Neural crest cell (in vitro differentiated cells): ENCODE results near the gene IL3. TPM values are rescaled to one million over a fixed set of nuclear protein-coding genes. Genes with fewer than 3 reads are reported as not detected.

ENCODE experiments used
- DNase-seq: peaks from one replicate; pipeline ENCODE4 v3.0.0; 2021; ENCODE audit warnings: low read depth, mixed read lengths, low spot score
- H3K27ac Mint-ChIP-seq: one replicate; pipeline ENCODE4 v1.8.0; 2021; ENCODE audit warnings: mild to moderate bottlenecking, mixed read lengths; ENCODE audit not compliant: unreplicated experiment
- H3K27me3 Mint-ChIP-seq: 2 replicates; pipeline ENCODE4 v1.8.0; 2021; ENCODE audit warnings: low read depth, mild to moderate bottlenecking, mixed read lengths
- H3K36me3 Mint-ChIP-seq: 2 replicates; pipeline ENCODE4 v1.8.0; 2021; ENCODE audit warnings: low read depth, mild to moderate bottlenecking, mixed read lengths
- H3K4me1 Mint-ChIP-seq: 2 replicates; pipeline ENCODE4 v1.8.0; 2021; ENCODE audit warnings: mixed read lengths
- H3K4me3 Mint-ChIP-seq: one replicate; pipeline ENCODE4 v1.8.0; 2021; ENCODE audit warnings: mild to moderate bottlenecking, mixed read lengths
- H3K9me3 Mint-ChIP-seq: 2 replicates; pipeline ENCODE4 v1.8.0; 2021; ENCODE audit warnings: mixed read lengths
- total RNA-seq: library from RNA; stranded (reverse); gene quantifications from 2 replicates; pipeline ENCODE4 v1.2.1, GENCODE V29; 2021
- TF ChIP-seq, protein P1 (sequence below): fragments of 200-600 bp; sonication (generic); conservative IDR thresholded peaks from 2 replicates; pipeline ENCODE4 v1.5.0; 2021; ENCODE audit warnings: antibody characterized with exemption, mild to moderate bottlenecking

IL3 gene
- total RNA-seq, 1 donor from 2014 or later = not detected

- H3K9me3 Mint-ChIP-seq = no peaks in the 10 kb centered on the region
- no peak for DNase-seq
- TF ChIP-seq, protein P1, sequence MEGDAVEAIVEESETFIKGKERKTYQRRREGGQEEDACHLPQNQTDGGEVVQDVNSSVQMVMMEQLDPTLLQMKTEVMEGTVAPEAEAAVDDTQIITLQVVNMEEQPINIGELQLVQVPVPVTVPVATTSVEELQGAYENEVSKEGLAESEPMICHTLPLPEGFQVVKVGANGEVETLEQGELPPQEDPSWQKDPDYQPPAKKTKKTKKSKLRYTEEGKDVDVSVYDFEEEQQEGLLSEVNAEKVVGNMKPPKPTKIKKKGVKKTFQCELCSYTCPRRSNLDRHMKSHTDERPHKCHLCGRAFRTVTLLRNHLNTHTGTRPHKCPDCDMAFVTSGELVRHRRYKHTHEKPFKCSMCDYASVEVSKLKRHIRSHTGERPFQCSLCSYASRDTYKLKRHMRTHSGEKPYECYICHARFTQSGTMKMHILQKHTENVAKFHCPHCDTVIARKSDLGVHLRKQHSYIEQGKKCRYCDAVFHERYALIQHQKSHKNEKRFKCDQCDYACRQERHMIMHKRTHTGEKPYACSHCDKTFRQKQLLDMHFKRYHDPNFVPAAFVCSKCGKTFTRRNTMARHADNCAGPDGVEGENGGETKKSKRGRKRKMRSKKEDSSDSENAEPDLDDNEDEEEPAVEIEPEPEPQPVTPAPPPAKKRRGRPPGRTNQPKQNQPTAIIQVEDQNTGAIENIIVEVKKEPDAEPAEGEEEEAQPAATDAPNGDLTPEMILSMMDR = no peak
- no peaks in the 10 kb centered on the region for H3K36me3 Mint-ChIP-seq
- no peaks in the 10 kb centered on the region for H3K4me1 Mint-ChIP-seq
- no peak overlapping the region for H3K4me3 Mint-ChIP-seq
- H3K27me3 Mint-ChIP-seq = peaks cover 33% of the 10 kb centered on the region
- no peak overlapping the region for H3K27ac Mint-ChIP-seq
Measured at GRCh38 chr5:132044207-132044606, 16.2 kb upstream of the IL3 start.

GRCh38 chr5:132046880-132047299 lies 13.6 kb upstream of the IL3 start:
- H3K4me1 Mint-ChIP-seq = no peaks in the 10 kb centered on the region
- no peaks in the 10 kb centered on the region for H3K36me3 Mint-ChIP-seq
- TF ChIP-seq, protein P1 = no peak
- no peak for DNase-seq
- peaks cover 6% of the 10 kb centered on the region for H3K27me3 Mint-ChIP-seq
- H3K27ac Mint-ChIP-seq = no peak overlapping the region
- H3K9me3 Mint-ChIP-seq = no peaks in the 10 kb centered on the region
- no peak overlapping the region for H3K4me3 Mint-ChIP-seq

- H3K9me3 Mint-ChIP-seq = no peaks in the 10 kb centered on the region
- H3K27me3 Mint-ChIP-seq = no peaks in the 10 kb centered on the region
- no peak for DNase-seq
- H3K4me1 Mint-ChIP-seq = no peaks in the 10 kb centered on the region
- no peak overlapping the region for H3K27ac Mint-ChIP-seq
- H3K36me3 Mint-ChIP-seq = no peaks in the 10 kb centered on the region
- TF ChIP-seq, protein P1 = no peak
- H3K4me3 Mint-ChIP-seq = no peak overlapping the region
Measured at GRCh38 chr5:132049093-132049492, 11.4 kb upstream of the IL3 start.

DNA sequence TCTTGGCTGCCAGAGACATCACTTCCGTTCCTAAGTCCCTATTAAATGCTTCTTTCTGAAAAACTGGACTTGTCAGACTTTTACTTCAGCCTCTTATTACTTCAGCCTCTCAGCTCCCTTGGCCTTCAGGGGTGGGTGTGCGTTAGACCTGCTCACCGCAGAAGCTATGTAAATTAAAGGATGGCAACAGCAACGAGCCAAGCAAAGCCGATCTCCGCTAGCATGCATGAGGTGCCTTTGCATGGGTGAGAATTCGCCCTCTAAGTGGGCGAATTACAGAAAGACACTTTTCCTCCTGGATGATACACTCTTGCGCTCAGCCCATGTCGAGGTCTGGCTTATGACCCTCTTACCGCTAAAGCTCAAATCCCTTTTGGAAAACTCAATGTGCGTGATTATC lies 10.9 kb upstream of the IL3 start:
- no peaks in the 10 kb centered on the region for H3K4me1 Mint-ChIP-seq
- H3K36me3 Mint-ChIP-seq = no peaks in the 10 kb centered on the region
- no peaks in the 10 kb centered on the region for H3K9me3 Mint-ChIP-seq
- TF ChIP-seq, protein P1 = no peak
- no peak overlapping the region for H3K27ac Mint-ChIP-seq
- H3K27me3 Mint-ChIP-seq = no peaks in the 10 kb centered on the region
- DNase-seq = no peak
- H3K4me3 Mint-ChIP-seq = no peak overlapping the region

GRCh38 chr5:132050136-132050535 lies 10.3 kb upstream of the IL3 start:
- DNase-seq = no peak
- Mint-ChIP-seq H3K27ac (no peak overlapping the region), H3K9me3 (no peaks in the 10 kb centered on the region), H3K4me1 (no peaks in the 10 kb centered on the region), H3K27me3 (no peaks in the 10 kb centered on the region), H3K36me3 (no peaks in the 10 kb centered on the region), H3K4me3 (no peak overlapping the region)
- TF ChIP-seq, protein P1 = no peak
